ENCODE data around the gene ABCC11.

DNA sequence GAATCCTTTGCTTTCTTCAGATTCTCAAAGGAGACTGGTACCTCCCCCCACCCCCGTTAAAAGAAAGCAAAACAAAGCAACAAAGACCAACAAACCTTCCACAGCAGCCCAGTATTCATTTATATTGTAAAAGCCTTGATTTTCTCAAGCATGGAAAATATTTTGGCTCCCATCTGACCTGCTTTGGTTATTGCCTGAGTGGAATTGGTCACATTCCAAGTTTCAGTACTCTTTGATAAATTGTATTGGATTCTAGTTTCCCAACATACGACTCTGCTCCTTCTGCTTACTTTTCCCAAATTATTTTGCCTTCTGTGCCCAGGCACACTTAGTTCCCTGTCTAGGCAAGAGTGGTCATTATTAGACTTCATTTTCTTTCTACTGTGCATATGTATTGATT, 1.3 kb downstream of the ABCC11 start:
- TF ChIP-seq, protein P1, sequence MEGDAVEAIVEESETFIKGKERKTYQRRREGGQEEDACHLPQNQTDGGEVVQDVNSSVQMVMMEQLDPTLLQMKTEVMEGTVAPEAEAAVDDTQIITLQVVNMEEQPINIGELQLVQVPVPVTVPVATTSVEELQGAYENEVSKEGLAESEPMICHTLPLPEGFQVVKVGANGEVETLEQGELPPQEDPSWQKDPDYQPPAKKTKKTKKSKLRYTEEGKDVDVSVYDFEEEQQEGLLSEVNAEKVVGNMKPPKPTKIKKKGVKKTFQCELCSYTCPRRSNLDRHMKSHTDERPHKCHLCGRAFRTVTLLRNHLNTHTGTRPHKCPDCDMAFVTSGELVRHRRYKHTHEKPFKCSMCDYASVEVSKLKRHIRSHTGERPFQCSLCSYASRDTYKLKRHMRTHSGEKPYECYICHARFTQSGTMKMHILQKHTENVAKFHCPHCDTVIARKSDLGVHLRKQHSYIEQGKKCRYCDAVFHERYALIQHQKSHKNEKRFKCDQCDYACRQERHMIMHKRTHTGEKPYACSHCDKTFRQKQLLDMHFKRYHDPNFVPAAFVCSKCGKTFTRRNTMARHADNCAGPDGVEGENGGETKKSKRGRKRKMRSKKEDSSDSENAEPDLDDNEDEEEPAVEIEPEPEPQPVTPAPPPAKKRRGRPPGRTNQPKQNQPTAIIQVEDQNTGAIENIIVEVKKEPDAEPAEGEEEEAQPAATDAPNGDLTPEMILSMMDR (IDR thresholded peaks at IDR 0.05) = no peak
- no peak for TF ChIP-seq POLR2AphosphoS5 (IDR thresholded peaks at IDR 0.05)
